GM10248 (cell line): Measurements from ENCODE around the gene PHEX.

Experiments used
- CTCF ChIA-PET: fragments of 300-600 bp; sonication (Branson Sonifier 250); formaldehyde crosslinking; extraction: SDS; loops from one replicate; lab custom pipeline; 2021; ENCODE audit warnings: antibody characterized with exemption; lab: Yijun Ruan, JAX
- POLR2A ChIA-PET: fragments of 350-650 bp; sonication (Branson Sonifier 250); formaldehyde crosslinking; extraction: SDS; loops from one replicate; lab custom pipeline; 2020; ENCODE audit warnings: antibody characterized with exemption; lab: Yijun Ruan, JAX
- DNase-seq: peaks from one replicate; pipeline ENCODE4 v3.0.0; 2012; ENCODE audit errors: extremely low spot score
- TF ChIP-seq, protein P1 (sequence below): IDR thresholded peaks from 2 replicates; pipeline ENCODE4 v1.5.1; 2012; ENCODE audit warnings: mild to moderate bottlenecking, low read depth; ENCODE audit errors: extremely low read depth, missing control alignments, control extremely low read depth

The PHEX gene

DNA sequence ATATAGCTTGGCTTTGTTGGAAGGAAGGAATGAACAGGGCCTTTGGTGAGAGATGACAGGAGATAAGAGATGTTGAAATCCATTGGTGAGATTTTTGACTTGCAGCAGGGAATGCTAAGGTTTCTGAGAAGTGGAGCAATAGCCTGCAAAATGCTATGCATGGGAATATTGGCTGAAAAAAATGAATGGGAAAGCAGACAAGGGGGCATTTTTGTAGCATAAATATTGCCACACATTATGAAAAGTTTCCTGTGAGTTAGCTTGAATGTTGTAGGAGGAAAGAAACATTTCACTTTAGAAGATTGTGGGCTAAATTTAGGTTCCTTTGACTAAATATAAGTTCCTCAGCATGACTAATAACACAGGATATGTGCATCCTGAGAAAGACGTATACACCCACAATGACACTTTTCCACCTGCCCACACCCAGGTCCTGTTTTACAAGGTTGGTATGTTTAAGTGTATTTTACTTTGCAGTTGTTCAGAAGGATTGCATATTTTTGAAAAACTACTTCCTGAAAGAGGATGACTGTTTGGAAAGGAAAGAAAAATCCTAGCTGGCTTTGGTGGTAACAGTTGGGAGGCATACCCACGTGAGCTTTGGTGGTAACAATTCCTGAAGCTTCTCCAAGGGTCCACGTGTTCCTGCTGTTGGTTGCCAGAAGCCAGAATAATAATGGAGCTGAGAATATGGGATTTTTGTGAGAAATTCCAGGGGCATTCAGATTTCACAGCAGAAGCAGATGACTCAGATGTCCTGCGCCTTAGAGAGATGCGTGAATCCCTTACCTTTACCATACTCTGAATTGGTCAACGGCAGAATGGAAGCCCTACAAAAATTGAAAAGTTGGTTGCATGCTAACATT lies 28.5 kb downstream of the PHEX start:
- ChIA-PET POLR2A (no interaction called here), CTCF (interaction anchor here (1.1 to 1.9 kb wide), 3 partner anchors 56 to 75 kb away, joined by 3 to 8 read pairs (median 5); no protein-coding TSS in a partner anchor)
- TF ChIP-seq, protein P1, sequence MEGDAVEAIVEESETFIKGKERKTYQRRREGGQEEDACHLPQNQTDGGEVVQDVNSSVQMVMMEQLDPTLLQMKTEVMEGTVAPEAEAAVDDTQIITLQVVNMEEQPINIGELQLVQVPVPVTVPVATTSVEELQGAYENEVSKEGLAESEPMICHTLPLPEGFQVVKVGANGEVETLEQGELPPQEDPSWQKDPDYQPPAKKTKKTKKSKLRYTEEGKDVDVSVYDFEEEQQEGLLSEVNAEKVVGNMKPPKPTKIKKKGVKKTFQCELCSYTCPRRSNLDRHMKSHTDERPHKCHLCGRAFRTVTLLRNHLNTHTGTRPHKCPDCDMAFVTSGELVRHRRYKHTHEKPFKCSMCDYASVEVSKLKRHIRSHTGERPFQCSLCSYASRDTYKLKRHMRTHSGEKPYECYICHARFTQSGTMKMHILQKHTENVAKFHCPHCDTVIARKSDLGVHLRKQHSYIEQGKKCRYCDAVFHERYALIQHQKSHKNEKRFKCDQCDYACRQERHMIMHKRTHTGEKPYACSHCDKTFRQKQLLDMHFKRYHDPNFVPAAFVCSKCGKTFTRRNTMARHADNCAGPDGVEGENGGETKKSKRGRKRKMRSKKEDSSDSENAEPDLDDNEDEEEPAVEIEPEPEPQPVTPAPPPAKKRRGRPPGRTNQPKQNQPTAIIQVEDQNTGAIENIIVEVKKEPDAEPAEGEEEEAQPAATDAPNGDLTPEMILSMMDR, result no peak

DNA sequence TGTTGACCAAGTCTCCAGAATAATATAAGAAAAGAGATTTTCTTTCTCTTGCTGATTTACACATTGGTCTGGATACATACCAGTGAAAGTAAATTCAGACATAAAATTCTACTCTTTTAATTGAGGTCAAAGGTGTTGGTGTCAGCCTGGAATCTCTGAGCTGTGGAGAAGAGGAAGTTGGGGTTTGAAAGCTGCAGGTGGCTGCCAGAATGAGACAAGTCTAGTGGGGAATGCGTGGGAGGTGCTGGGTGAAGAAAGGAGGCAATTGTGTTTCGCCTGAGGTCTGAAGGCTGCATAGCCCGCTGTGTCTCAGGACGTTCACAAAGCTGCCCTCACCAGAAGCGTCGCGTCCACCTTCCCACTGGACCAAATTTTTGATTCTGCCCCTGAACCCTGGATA lies 31.2 kb downstream of the PHEX start:
- POLR2A ChIA-PET, result interaction anchor here (0.5 kb wide), 1 partner anchor 120 kb away, joined by 6 read pairs; no protein-coding TSS in a partner anchor
- TF ChIP-seq, protein P1, result no peak
- CTCF ChIA-PET, result interaction anchor here (0.8 to 1.9 kb wide), 3 partner anchors 18 to 78 kb away, joined by 3 to 8 read pairs (median 4); no protein-coding TSS in a partner anchor
- DNase-seq, result peak; percentile 67

More for the DNA sequence above, 28.5 kb downstream of the PHEX start:
- DNase-seq, result peak; percentile 20

DNA sequence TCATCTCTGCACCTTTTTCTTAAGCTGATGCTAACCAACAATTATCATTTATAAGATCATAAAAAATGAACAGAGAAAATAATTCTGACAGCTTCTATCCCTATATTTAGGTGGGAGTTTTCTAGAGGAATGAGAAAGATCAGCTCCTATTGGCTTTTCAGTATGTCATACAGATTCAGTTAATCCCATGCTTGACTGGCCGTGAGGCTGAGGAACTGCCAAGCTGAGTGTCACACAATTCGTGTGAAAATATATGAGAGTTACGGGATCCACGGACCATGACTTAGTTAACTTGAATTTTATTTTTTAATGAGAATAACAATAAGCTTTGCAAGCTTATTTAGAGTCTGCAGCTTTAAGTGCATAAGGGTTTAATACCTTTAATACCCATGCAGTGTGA lies 37.5 kb downstream of the PHEX start:
- TF ChIP-seq, protein P1, result no peak
- no peak for DNase-seq
- ChIA-PET CTCF (interaction anchor here (0.9 to 2.6 kb wide), 4 partner anchors 11 to 84 kb away, joined by 3 to 14 read pairs (median 4); no protein-coding TSS in a partner anchor), POLR2A (no interaction called here)

DNA sequence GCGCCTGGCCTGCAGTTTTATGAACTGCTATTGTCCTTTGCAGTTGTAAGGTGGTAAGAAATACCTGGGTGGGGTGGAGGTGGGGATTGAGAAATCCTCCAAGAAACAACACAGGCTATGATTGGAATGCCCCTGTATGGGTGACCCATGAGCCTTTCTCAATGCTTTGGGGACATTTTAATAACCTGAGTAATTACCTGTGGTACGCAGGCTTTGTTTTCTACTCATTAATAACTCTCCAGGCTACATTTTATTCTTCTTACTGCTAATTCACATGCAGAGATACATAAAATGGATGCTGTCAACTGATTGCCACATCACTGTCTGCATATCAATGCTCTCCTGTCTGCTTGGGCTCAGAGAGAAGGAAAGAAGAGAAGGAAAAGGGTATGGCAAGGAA lies 41.8 kb downstream of the PHEX start:
- POLR2A ChIA-PET, result no interaction called here
- CTCF ChIA-PET, result no interaction called here
- DNase-seq, result no peak
- TF ChIP-seq, protein P1, result no peak

DNA sequence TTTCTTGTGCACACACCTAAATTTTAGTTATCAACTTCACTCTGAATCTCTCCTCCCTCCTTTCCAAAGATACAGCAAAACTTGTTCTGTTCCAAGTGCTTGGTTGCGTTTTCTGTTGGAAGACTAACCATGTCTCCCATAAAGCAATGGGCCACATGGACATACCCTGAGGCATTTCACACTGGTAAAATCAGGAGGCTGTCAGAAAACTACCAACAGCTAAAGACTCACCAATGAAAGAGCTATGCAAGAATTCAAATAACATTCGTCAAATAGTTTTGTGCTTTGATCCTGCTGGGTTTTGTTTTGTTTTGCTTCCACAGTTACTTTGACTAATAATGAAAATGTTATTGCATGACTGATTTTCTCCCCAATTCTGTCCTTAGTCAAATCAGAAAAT lies 46.0 kb downstream of the PHEX start:
- POLR2A ChIA-PET, result no interaction called here
- TF ChIP-seq, protein P1, result no peak
- DNase-seq, result no peak
- CTCF ChIA-PET, result no interaction called here

DNA sequence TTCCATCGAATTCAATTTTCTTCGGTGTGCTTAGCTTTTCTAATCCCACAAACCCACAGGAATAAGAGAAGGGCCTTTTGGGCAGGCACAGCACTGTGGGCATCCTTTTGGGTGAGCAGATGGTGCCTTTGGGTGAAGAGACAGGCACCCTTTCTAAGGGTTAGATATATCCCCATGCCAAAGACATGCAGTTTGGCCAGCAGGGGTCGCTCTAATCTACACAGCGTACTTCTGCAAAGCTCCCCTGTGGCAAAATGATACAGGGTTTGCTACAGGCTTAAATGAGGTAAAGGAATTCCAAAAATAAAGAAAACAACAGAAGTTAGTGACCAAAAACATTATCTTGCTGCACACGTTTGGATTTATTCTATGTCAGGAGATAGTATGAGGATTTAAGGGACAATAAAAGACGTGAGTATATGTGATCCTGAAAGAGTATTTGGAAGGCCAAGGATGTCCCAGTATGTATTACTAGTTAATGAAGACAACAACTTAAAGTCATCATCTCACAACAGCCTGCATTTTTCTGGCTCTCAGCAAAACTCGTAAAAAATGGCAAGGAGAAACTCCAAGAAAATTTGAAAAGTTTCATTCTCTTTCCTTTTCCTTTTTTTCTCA lies 49.5 kb downstream of the PHEX start:
- TF ChIP-seq, protein P1, result peak; percentile 32
- no peak for DNase-seq
- POLR2A ChIA-PET, result no interaction called here
- CTCF ChIA-PET, result interaction anchor here (0.9 to 2.9 kb wide), 8 partner anchors 9 to 96 kb away, joined by 3 to 14 read pairs (median 4); no protein-coding TSS in a partner anchor
